MG63 (cell line): Measurements from ENCODE around the gene ATP5MC2. TPM values are rescaled to one million over a fixed set of nuclear protein-coding genes. Genes with fewer than 3 reads are reported as not detected.

ENCODE experiments used
- DNase-seq: peaks from one replicate; pipeline ENCODE4 v3.0.0-alpha.2; 2020
- H3K27me3 ChIP-seq: fragments of 250-450 bp; sonication (Bioruptor Pico); 2 replicates; pipeline ENCODE4 v1.5.1; 2020; ENCODE audit warnings: mild to moderate bottlenecking, moderate library complexity
- H3K36me3 ChIP-seq: fragments of 250-450 bp; sonication (Bioruptor Pico); 2 replicates; pipeline ENCODE4 v1.5.1; 2020; ENCODE audit warnings: mild to moderate bottlenecking, moderate library complexity
- H3K4me3 ChIP-seq: fragments of 250-450 bp; sonication (Bioruptor Pico); 2 replicates; pipeline ENCODE4 v1.5.1; 2020; ENCODE audit warnings: mild to moderate bottlenecking, moderate library complexity
- H3K9me3 ChIP-seq: fragments of 250-450 bp; sonication (Bioruptor Pico); 2 replicates; pipeline ENCODE4 v1.5.1; 2020; ENCODE audit warnings: mild to moderate bottlenecking, moderate library complexity
- total RNA-seq: library from RNA; depleted of rRNA; stranded (reverse); fragments of >200 nt; shearing (Covaris generic); gene quantifications from 2 replicates; pipeline ENCODE4 v1.2.3, GENCODE V29; 2014; ENCODE audit warnings: low replicate concordance; rRNA removed

The ATP5MC2 gene
- total RNA-seq, 1 experiment from 2014 or later = 213 TPM

DNA sequence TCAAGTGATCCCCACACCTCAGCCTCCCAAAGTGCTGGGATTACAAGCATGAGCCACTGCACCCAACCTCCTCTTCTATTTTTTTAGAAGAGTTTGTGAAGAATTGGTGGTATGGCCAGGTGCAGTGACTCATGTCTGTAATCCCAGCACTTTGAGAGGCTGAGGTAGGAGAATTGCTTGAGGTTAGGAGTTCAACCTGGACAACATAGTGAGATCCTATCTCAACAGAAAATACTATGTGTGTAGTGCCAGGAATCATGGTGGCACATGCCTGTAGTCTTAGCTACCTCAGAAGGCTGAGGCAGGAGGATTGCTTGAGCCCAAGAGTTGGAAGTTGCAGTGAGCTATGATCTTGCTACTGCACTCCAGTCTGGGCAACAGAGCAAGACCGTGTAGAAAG, 44.2 kb downstream of the ATP5MC2 start:
- no peak for DNase-seq
- no peak overlapping the region for H3K4me3 ChIP-seq
- H3K27me3 ChIP-seq = no peaks in the 10 kb centered on the region
- no peaks in the 10 kb centered on the region; the same call in 1 of the 2 replicates for H3K36me3 ChIP-seq
- H3K9me3 ChIP-seq = 0 out of 2 replicates have a peak, but pooled peaks cover 2% of the 10 kb centered on the region

DNA sequence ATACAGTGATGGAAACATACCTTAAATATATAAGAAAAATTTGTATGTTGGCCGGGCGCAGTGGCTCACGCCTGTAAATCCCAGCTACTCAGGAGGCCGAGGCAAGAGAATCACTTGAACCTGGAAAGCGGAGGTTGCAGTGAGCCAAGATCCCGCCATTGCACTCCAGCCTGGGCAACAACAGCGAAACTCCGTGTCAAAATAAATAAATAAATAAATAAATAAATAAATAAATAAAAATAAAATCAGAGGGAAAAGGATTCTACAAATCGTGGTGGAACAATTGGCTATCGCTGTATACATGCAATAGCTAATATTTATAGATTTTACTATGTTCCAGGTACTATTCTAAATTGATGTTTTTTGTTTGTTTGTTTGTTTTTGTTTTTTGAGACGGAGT, 48.0 kb downstream of the ATP5MC2 start:
- Histone ChIP-seq H3K9me3 (0 out of 2 replicates have a peak, but pooled peaks cover 2% of the 10 kb centered on the region), H3K36me3 (no peaks in the 10 kb centered on the region; the same call in none of the 2 replicates)
- no peak for DNase-seq

DNA sequence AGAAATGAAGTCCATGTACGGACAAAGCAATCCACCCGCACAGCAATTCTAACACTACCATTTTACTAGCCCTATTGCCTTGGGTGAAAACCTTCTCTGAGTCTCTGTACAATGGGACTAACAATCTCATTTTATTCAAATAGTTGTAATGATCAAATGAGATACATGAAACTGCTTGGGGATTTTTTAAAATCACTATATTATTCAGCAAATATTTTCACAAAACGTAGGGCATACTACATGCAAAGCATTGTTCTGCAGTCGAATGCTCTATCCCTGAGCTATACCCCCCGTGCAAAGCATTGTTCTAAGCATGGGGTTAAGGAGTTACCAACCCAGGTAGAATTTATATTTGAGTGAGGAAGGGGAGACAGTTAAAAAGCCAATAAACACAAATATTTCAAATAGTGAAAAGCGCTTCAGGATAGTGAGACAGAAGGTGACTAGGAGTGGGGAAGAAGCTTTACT, 49.1 kb downstream of the ATP5MC2 start:
- Histone ChIP-seq H3K36me3 (no peaks in the 10 kb centered on the region; the same call in none of the 2 replicates), H3K4me3 (peak overlapping the region; percentile 82), H3K9me3 (0 out of 2 replicates have a peak, but pooled peaks cover 2% of the 10 kb centered on the region), H3K27me3 (no peaks in the 10 kb centered on the region)
- DNase-seq = no peak

More for the DNA sequence above, 48.0 kb downstream of the ATP5MC2 start:
- Histone ChIP-seq H3K4me3 (no peak overlapping the region), H3K27me3 (no peaks in the 10 kb centered on the region)

DNA sequence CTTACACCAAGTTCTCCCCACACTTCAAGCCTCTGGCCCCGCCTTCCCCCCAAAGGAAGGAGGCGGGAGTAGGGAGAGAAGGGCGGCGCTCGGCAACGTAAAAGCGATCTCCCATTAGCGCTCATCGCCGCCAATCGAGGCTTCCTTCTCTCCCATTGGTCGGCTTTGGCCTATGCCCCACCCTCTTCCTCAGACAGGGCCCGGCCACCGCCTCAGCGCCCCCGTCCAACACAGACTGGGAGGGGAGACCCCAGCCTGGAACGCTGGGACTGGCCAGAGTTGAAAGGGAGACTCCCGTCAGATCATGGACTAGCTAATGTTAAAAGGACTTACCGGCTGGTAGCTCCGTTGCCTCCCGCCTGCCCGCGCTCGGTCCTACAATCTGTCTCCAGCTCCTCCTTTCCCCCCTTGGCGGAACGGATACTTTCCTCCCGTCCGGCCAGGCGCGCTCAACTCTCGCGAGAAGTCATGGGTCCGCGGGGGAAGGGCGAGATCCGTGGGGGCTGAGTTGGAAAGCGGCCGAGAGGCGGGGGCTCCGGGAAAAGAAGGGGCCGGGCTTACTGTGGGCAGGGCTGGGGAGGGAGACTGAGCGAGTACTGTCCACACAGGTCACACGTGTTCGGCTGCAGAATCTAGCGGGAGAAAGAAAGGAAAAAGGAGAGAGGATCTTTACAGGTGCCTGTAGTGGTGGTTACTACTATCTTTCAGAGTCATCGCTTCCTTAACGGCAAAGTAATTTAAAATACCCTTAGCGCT, 49.8 kb downstream of the ATP5MC2 start, which contains the start of gene ATF7:
Gene ATF7, minus strand, starts transcription at position 437 of the 756 bp plus-strand sequence. CDS start 25,382 bp downstream, outside the sequence.
- Histone ChIP-seq H3K36me3 (no peaks in the 10 kb centered on the region; the same call in none of the 2 replicates), H3K9me3 (0 out of 2 replicates have a peak, but pooled peaks cover 2% of the 10 kb centered on the region), H3K4me3 (peak within 1 kb of the TSS; percentile 82), H3K27me3 (no peaks in the 10 kb centered on the region)
- DNase-seq = peak; percentile 95

DNA sequence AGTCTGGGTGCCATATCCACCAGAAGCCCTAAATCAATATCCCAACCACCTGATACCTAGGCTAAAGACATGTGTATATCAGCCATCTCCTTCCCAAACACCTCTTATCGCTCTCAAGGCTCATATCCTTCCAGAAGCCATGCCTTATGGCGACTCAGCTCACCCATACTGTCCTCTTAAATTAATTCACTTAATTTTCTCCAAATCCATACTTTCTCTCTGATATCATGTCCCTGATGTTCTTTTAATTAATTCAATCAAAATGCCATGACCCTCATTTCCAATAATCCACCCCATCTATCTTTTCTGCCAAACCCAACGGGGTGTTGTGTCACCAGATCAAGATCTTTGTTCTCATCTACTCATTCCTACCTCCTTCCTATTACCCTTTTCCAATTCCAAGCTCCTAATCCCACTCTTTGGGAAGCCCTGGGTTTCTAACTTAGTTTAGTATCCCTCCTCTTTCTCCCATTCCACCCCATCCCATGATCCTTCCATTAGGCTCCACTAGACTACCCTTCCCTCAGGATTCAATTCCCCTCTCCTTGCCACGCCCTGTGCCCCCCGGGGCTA, 50.4 kb downstream of the ATP5MC2 start:
- H3K27me3 ChIP-seq = no peaks in the 10 kb centered on the region
- DNase-seq = no peak
- H3K4me3 ChIP-seq = peak overlapping the region; percentile 82
- no peaks in the 10 kb centered on the region for H3K9me3 ChIP-seq
- H3K36me3 ChIP-seq = no peaks in the 10 kb centered on the region; the same call in none of the 2 replicates

DNA sequence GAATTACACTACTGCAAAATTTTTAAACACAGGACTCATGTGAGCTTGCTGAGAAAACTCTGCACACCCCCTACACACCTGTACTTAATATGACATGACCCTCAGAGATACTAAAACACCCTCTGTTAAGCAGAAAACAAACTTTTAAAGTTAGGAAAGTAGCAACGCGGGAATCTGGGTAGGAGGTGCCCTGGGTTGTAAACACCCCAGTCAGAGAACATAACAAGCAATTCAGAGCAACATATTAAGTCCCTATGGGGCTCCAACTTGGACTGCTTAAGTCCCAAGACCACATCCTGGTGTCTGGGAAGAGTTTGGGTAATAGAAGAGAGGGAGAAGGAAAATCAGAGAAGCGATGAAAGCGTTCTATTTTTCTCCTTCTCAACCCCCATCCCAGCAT, 50.9 kb downstream of the ATP5MC2 start:
- peak overlapping the region; percentile 82 for H3K4me3 ChIP-seq
- H3K9me3 ChIP-seq = no peaks in the 10 kb centered on the region
- no peak for DNase-seq

DNA sequence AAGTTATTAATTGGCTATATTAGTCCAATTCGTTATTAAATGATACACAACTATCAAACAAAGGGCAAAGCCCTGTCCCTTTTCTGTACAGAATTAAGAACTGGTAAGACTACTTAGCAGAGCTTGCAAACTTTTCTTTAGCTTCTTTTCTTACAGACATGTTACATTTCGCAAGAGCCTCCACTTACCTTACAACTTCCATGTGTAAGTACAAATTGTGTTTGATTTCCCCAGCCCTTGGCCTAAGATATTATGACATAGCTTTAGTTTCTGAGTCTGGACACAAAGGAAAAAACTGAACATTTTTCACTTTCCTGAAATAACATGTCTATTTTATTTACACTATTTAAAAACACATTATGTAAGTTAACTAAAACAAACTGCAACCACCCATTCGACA, 51.4 kb downstream of the ATP5MC2 start:
- DNase-seq = no peak
- H3K36me3 ChIP-seq = no peaks in the 10 kb centered on the region; the same call in none of the 2 replicates
- H3K4me3 ChIP-seq = peak overlapping the region; percentile 82
- H3K9me3 ChIP-seq = no peaks in the 10 kb centered on the region
- H3K27me3 ChIP-seq = no peaks in the 10 kb centered on the region

More for the DNA sequence above, 50.9 kb downstream of the ATP5MC2 start:
- Histone ChIP-seq H3K36me3 (no peaks in the 10 kb centered on the region; the same call in none of the 2 replicates), H3K27me3 (no peaks in the 10 kb centered on the region)

DNA sequence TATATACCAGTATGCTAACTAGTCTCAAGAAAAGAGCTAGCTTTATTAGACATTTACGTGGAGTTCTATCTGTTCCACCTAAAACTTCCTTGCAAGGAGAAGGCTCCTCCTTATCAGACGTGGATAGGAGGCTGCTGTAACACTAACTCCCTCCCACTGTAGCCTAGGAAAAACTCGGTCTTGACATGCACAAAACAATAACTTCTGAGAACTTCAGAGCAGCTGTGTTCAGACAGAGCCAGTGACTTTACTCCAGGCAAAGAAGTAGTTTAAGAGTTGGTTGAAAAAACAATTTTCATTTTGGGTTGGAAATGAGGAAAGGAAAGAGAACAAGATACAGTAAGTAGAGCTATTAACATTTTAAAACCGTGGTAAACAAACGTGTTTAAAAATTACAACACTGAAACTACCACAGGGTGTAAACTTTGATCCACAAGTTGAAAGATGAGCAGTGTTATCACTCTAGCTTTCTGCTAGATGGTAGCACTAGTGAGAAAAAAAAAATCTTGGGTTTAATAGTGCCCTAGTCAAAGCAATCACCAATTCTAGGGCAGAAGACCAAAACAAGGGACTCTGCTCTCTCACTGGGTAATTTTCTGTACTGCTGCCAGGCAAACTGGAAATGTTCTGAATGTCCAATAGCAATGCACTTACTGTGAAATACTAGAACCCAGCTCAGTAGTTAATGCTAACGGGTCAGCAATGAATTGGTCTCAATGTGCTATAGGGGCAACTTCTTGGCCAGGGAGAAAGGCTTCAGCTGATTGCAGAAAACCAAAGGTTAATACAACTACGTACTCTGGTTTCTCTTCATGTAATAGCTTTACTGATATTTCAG, 52.1 kb downstream of the ATP5MC2 start:
- peak; percentile 15 for DNase-seq
- Histone ChIP-seq H3K27me3 (no peaks in the 10 kb centered on the region), H3K9me3 (no peaks in the 10 kb centered on the region), H3K36me3 (no peaks in the 10 kb centered on the region; the same call in none of the 2 replicates), H3K4me3 (peak overlapping the region; percentile 82)

DNA sequence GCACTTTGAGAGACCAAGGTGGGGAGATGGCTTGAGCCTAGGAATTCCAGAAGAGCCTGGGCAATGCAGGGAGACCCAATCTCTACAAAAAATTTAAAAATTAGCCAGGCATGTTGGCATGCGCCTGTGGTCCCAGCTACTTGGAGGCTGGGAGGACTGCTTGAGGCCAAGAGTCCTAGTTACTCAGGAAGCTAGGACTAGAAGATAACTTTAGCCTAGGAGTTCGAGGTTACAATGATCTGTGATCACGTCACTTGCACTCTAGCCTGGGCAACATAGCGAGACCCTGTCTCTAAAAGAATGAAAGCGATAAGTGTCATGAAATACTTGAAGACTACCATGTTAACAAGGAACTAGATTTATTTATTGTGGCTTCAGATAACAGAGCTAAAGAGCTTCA, 53.2 kb downstream of the ATP5MC2 start:
- no peaks in the 10 kb centered on the region for H3K27me3 ChIP-seq
- no peaks in the 10 kb centered on the region for H3K9me3 ChIP-seq
- no peak for DNase-seq
- no peak overlapping the region for H3K4me3 ChIP-seq
- H3K36me3 ChIP-seq = no peaks in the 10 kb centered on the region; the same call in none of the 2 replicates

DNA sequence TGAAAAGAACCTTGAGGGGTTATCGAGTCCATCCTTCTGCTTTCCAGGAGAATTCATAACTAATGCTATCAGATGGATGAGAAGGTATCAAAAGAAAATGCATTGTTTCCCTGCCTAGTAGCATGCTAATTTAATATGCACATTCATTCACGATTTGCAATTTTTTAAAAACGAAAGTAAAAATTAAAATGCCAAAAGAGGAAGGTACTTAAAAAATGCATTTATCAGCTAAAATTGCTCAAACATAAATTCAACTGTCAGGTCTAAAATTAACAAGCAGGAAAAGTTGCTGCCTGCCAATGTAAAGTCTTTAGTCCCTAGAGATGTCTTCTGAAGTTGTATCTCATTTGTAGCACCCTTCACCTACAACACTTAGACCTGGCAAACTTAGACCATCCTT, 57.6 kb downstream of the ATP5MC2 start:
- no peak for DNase-seq

DNA sequence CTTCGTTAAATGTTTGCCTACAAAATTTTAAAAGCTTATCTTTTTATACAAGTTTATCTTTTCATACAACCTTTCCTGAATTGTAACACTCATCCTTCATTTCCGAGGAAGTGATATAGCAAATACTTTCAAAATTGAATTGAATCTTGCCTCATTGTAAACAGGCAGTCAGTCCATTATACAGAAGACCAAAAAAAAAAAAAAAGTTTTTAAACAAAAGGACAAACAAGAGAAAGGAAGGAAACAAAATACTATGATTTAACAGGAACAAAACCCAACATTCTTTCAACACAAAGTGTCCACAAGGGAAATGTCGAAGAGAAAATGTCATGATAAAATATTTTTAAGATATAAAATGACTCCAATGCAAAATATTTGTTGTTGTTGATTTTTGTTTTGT, 58.2 kb downstream of the ATP5MC2 start:
- H3K36me3 ChIP-seq = peaks cover 14% of the 10 kb centered on the region

More for the DNA sequence above, 57.6 kb downstream of the ATP5MC2 start:
- peak overlapping the region; percentile 3 for H3K4me3 ChIP-seq
- peaks cover 14% of the 10 kb centered on the region for H3K36me3 ChIP-seq
- H3K27me3 ChIP-seq = no peaks in the 10 kb centered on the region
- H3K9me3 ChIP-seq = no peaks in the 10 kb centered on the region

DNA sequence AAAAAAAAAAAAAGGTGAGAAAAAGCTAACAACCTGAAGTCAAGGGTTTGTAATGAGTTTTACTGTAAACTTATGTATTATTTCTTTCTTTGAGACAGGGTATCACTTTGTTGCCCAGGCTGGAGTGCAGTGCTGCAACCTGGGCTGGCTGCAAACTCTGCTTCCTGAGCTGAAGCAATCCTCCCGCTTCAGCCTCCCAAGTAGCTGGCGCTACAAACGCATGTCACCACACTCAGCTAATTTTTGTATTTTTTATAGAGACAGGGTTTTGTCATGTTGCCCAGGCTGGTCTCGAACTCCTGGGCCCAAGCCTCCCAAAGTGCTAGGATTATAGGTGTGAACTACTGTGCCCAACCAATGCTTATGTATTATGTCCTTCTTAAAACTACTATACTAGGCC, 58.9 kb downstream of the ATP5MC2 start:
- no peak for DNase-seq
- no peak overlapping the region for H3K4me3 ChIP-seq

More for the DNA sequence above, 58.2 kb downstream of the ATP5MC2 start:
- Histone ChIP-seq H3K9me3 (no peaks in the 10 kb centered on the region), H3K27me3 (no peaks in the 10 kb centered on the region), H3K4me3 (no peak overlapping the region)
- DNase-seq = no peak

More for the DNA sequence above, 58.9 kb downstream of the ATP5MC2 start:
- H3K27me3 ChIP-seq = no peaks in the 10 kb centered on the region
- peaks cover 14% of the 10 kb centered on the region for H3K36me3 ChIP-seq
- no peaks in the 10 kb centered on the region for H3K9me3 ChIP-seq

Other genes with a start within 250 kb of the ATP5MC2 start
- gene PRR13, start 234.3 kb downstream of the ATP5MC2 start, total RNA-seq = 41.0 and 60.4 TPM in 2 replicates
- gene PCBP2, start 224.0 kb downstream of the ATP5MC2 start, total RNA-seq = 217 and 279 TPM in 2 replicates
- 5.7 and 15.0 TPM in 2 replicates for gene MAP3K12, start 176.6 kb downstream of the ATP5MC2 start, total RNA-seq
- 51.7 and 66.1 TPM in 2 replicates for gene TARBP2, start 174.8 kb downstream of the ATP5MC2 start, total RNA-seq
- not detected in 2 replicates for gene NPFF, start 168.6 kb downstream of the ATP5MC2 start, total RNA-seq
- 5.7 and 12.4 TPM in 2 replicates for gene ATF7, start 49.7 kb downstream of the ATP5MC2 start, total RNA-seq
- gene CALCOCO1, start 51.4 kb upstream of the ATP5MC2 start, total RNA-seq = 35.7 and 42.4 TPM in 2 replicates
- gene CISTR, start 75.9 kb upstream of the ATP5MC2 start, total RNA-seq = not detected in 2 replicates